GM21526 (cell line): Measurements from ENCODE around the gene NTRK2.

Experiments used
- ATAC-seq: cut with Tn5 transposase; IDR thresholded peaks from one replicate; pipeline ENCODE4 v1.9.1; 2021; ENCODE audit warnings: moderate library complexity; ENCODE audit not compliant: unreplicated experiment, low FRiP score

The NTRK2 gene

DNA sequence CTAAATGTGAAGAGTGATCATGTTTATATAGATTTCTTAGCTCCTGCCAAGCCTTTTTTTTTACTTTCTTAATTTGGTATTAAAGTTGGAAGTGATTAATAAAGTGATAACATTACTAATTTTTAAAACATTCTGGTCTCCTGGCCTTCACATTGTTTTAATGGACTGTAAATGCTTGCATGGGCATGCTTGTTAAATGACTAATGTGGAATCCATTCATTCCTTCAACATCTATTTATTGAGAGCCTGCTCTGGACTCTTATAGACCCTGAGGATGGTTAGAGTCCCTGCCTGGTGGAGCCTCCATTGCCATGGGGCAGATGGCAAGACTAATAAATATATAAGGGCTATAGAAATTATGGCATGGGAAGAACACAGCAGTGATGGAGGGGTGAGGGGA lies 103.5 kb downstream of the NTRK2 start:
- no peak for ATAC-seq

DNA sequence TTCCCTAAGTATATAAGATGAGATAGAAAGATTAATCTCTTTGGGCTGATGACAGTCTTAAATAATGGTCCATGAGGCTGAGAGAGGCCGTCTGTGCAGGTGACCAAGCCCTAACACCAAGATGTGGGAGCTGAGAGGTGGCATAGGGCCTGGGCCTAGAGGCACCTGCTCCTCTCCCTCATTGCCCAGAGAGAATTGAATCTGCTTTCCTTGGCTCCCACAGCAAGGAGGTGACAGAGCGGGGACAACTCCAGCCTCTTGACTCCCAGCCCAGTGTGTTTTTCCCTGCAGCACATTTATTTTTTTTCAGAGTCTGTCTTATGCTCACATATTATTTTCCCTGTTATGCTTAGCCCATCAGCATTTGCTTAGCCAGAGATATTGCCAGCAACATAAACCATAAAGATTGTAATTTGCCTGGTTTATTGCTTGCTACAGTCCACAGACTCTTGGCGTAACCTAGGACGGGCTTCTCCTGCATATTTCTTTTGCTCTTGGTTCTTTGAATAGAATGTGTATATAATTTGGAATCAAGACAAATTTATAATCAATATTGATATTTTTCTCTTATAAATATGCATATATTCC lies 105.6 kb downstream of the NTRK2 start:
- ATAC-seq = no peak

DNA sequence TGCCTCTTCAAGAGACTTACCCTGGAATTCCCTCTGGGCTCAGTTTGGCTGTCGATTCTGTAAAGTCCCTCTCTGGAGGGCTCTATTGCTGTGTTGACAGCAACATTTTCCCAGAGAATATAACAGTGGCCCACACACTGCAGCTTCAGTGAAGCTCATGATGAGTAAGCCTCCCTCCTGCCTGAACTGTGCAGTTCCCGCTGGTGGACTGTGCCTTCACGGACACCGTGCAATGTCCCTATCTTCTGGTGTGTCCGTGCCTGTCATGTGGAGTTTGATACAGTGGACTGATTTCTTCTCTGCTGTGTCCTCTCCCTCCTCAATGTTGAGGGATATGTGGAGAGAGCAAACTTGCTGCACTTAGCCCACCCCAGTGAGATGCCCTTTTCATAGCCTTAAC lies 109.0 kb downstream of the NTRK2 start:
- ATAC-seq = no peak

DNA sequence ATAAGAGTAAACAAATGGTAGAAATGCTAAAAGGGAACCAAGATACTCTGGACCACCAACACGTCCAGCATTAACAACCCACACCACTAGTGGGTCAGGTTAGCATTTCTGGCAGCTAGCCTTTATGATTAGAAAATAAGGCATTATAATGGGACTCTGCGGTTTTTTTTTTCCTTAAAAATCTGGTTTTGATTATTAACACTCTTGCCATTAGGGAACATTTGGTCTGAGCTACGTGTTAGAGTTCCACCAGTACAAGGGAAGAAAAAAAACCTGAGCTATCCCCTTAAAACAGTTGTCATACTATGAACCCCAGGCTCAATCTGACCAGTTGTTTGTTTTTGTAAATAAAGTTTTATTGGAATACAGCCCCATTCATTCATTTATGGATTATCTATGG lies 110.4 kb downstream of the NTRK2 start:
- no peak for ATAC-seq

DNA sequence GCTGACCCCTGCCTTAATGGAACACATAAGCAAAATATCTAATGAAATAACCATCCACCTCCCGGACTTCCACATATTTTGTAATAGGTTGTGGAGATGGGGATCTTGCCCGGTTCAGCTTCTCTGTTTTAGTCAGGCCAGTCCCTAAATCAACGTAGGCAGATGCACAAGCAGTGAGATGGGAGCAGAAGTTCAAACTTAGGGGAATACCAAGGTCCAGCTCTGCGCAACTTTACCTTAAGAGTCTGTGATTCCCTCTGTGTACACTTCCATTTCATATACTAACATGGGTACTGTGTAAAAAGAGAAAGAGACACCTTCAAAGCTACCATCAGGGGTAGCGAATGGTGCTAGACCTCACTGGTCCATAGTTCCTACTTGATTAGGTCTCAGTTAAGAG lies 110.9 kb downstream of the NTRK2 start:
- ATAC-seq = no peak

DNA sequence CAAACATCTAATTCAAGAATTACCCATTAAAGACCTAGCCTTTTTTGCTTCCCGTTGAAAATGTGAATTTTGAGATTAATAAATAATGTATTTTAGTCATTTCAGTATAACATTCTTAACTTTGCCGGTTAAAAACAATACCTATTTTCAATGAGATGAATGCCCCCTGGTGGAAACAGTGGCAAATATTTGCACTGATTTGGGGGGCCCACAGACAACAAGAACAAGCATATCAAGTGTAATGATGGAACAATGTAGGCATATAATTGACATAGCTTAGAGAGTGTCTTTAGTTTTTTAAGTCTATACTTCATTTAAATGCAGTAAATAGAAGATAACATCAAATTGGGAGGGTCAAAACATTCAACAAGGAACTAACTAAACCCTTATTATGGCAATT lies 111.9 kb downstream of the NTRK2 start:
- no peak for ATAC-seq

DNA sequence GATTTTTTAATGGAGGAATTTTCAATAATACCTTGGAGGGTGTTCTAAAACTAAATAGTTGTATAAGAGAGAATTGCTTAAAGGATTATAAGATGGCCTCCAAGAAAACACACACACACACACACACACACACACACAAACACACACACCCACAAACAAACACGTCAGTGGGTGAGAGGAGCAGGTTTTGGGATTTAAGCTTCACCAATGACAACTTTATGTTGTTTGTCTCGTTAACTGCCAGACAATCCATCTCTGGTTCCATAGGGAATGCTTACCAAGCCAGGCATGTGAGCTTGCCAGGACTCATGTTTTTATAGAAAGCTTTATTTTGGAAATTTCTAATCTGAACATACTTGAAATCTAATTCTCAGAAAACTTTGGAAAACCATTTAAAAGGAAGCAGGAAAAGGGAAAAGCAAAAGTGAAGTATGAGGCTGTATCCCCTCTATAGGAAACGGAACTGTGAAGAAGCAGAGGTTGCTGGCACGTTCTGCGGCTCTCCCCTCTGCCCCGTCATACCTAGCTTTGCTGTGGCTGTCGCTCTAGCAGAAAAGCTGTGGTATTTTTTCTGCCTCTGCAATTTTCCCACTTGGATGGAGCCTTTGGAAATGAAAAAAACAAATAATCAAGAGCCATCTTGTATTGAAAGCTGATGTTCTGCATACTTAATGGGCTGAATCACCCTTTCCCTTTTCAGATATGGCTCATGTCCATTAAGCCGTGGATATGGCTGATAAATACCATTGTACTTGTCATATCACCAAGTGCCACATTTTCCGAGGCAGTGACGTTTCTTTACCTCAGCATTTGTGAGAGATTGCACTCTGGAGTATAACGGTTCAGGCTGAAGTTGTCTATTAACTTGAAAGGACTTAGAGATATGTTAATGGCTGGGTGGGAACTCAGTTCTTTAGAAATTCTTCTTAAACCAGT lies 112.7 kb downstream of the NTRK2 start:
- ATAC-seq = no peak

DNA sequence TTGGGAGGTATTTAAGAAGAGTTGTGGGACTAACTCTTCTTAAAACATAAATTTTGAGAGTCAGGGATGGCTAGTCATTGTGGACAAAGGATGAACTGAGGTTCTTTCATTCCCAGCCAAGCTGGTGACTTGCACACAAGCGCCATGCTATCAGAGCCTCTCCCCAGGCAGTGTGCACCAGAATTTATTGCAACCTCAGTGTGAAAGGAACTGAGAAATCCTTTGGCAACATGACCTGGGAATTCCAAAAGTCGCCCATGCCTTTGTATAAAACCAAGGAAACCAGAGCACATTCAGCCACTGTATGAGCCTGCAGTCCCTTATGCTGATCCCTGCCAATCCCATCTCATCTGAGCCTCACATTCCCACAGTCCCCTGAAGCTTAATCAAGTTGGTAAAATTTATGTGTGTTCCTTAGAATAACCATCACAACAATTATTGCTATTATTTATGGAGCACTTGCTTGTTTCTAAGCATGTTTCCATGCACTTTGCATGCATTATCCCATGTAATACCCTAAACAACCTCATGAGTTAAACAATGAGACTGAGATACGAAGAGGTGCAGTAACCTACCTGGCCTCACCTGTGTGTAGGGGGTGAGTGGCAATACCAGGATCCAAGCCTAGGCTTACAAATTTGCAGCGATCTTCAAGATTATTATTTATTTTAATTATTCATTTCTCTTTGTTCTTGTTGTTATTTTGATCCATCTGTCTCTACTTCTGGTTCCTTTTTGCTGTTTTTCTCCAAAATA lies 116.4 kb downstream of the NTRK2 start:
- ATAC-seq = no peak

DNA sequence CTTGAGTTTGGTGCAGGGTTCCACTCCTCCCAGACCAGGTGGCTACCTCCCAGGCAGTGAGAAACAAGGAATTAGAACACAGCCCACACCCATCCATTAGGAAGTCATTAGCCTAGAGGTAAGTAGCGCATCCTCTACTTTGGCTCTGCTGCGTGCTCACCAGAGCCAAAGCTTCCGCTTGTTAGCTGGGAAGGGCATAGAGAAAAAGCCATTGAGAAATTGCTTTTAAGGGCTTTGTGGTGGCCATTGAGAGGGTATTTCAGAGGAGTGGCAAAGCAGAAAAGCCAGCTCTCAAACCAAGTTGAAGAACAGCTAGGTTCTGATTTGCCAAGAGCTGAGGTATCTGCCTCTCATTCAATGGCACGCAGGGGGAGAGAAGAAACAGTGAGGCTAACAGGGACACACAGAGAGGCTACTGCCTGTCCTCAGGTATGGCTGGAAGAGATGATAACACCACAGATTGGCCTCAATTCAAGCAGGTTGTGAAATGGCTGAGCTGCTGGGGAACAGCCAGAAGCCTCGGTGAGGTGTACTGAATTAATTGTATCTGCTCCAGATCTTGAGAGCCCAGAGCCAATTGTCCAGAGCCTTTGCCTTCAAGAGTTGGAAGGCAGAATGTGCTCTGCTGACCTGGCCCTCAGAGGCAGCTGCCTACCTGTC lies 119.4 kb downstream of the NTRK2 start:
- ATAC-seq = no peak

DNA sequence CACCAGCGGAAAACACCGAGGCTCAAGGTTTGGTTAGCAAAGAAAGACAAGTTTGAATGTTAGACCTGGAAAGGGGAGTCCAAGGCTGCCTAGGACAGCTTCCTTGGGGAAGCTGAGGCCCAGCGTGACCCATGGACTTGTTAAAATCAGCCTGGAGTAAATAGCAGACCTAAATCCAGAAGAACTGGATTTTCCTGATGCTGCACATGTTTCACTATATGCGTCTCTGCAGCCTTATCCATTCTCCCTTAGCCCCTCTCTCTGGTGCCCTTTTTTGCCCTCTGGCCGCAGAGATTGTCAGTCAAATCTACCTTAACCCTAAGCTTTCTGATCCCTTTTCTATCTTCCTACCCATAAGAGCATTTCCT lies 119.9 kb downstream of the NTRK2 start:
- ATAC-seq = no peak

DNA sequence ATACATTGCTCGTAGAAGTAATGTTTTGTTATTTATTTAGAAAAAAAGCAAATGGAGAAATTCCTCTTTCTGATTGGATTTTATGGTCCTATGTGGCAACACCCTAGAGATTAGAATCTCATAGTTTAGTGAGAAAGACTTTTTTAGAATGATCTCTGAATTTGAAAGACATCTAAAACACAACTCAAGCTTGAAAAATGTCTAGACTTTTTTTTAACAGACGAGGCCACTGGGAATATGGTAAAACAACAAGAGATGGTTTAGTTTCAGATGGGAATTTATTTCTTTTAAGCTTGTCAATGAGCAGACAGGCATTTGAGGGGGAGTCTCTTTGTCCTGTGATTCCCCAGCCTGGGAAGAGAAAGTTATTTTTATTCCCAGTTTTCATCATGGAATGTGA lies 122.1 kb downstream of the NTRK2 start:
- ATAC-seq = no peak

DNA sequence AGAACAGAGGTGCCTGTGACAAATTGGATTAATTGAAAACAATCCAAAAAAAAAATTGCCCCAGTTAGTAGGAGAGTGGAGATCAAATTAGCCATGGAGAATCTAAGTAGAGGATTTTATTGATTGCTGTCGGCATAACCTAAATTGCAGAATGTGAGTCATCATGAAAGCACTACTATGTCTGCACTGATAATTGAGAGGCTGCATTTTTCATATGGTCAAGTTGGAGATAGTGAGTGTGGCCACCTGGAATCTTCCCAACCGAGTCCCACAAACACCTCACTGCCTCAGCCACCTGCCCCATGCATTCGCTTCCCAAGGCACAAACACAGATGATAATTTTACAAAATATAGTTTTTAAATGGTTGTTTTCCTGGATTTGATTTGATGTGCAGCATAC lies 123.7 kb downstream of the NTRK2 start:
- ATAC-seq = no peak

DNA sequence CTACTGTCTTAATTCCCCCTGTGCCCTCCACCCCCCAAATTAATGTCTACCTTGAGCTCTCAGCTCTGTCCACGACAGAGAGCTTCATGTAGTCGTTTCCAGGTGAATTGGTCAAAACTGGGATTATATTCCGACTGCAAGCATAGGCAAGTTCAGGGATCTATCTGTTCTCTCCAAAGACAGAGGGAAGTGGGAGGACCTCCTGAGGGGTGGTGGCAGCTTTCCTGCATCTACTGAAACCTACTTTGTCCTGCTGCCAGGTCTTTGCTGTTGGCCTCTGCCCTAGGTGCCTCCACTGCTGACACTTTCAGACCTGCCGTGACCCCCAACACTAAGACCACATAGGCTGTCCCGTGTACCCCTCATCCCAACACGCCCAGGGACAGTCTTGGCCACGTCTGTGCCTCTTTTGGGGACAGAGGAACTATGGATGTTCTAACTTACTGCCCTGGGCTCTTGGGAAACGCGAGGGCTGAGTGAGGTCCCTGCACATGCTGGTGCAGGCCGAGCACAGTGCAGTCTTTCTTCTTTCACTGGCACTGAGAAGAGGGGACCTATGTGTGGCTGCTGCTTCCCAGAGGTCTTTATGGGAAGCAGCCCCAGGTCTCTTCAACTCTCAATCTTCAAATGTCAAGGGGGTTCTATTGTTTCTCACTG lies 125.6 kb downstream of the NTRK2 start:
- no peak for ATAC-seq

DNA sequence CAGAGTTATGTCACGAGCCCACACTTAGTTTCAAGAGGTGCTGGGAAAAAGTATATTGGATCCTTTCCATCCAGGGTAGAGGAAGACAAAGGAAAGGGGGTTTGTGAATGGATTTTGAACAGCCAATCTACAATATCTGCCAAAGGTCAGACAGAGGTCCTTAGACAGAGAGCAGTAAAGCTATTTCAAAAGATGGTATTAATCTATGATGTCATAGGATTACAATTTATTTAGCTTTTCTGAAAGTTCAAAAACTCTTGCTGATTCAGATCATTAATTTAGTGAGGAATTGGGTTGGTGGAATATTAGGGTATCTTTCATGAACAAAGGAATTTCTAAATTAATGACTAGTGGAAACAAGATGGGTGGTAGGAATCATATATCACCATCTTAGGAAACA lies 126.9 kb downstream of the NTRK2 start:
- ATAC-seq = no peak

DNA sequence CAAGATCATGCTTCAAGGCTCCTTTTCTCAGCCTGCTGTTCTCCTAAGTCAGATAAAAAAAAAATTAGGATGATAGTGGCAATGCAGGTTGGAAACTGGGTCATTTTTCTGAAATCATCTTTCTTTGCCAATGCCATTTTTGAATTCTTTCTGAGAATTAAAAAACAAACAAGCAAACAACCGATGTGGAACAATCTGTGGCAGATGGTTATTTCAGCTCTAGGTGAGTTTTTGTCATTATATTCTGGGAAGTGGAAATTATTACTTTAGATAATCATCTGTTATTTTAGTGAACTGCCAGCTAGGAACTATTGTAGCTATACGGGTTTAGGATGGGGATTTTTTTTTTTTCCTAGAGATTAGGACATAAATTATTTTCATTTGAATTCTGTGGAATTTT lies 129.7 kb downstream of the NTRK2 start:
- ATAC-seq = no peak

DNA sequence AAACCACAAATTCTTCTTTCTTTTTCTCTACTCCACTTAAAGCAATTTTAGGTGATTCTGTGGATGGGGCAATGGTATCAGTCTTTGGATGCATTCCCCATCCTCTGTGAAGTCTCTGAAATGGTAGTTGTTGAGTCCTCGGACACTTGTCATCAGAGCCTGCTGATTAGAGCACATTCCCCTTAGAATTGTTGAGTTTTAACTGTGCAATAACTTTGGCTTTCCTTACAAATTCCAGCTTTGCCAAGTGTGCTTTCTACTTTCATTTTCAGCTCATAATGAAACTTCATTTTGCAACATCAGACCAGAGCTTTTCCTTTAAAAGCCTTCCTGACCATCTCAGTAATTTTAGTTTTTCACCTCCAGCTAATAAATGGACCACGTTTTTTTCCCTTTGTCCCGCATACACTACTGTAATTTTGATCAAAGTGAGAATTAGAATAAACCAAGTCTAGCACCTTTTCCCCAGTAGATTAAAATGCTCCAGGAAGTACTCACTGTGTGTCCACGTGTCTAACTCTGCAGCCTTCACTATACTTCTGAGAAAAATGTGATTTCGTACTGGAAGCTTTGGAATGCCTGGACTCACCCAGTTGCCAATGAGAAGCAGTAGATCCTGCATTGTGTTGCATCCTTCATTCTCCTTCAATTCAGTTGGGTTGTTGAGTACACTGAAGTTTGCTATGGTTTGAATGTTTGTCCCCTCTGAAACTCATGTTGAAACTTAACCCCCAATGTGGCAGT lies 135.6 kb downstream of the NTRK2 start:
- ATAC-seq = no peak

DNA sequence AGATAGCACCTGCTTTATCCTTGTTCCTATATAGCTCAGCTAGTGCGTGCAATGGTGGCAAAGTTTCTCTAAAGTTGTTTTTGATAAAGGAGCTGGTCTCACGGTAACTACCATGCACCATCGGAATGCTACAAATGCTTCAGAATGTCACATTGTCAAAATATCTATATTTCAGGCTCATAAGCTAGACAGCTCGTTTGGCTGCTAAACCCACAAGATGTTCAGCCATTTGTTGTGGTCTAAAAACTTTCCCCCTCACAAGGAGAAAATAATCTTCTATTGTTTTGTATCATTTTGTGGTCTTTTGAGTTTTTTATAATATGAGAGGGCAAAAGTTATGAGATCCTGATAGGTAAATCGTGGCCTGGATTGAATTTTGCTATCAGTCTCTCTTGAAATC lies 137.9 kb downstream of the NTRK2 start:
- ATAC-seq = no peak

DNA sequence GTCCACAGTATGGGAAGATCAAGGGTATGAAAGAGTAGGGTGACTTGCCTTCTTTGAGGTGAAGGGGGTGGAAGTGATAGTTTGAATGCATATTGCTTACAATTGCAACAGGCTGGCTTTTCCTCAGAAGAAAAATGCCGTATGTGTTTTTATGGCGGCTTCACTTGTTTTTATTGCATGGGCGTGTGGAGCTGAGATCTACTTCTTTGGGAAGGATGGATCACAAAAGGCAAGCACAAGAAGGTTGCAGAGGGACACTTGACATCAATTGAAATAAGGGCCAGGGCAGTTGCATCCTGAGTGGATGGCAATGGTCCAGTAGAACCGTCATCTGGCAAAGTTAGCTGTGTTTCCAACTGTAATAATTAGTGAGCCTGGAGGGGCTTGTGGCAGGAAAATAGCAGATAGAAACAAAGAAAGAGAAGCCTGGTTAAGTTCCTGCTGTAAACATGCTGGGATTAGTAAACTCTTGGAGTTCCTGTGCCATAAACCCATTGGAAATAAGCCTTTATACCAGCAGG lies 138.4 kb downstream of the NTRK2 start:
- ATAC-seq = no peak

DNA sequence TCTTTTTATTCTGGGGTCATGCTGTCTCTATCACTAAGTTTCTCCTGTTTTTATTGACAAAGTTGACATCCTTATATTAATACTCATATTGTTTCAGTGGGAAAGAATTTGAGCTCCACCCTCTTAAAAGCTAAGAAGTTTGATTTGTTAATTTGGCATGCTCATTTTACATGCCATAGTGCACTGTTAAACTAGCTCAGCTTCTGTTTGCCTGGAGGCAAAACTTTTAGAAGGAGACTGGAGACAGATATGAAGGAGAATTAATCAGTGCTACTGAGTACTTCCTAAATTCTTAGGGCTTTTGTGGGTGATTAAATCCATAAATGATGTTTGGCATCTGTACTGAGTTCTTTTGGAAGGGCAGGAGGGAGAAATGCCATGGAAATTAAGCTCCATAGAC lies 138.9 kb downstream of the NTRK2 start:
- ATAC-seq = no peak
